SK-N-SH treated with all-trans-retinoic acid at 6 μM for 48 hours (cell line): ENCODE data around the gene SEMA5A.

Source experiments
- ATAC-seq: fragments of 200-7000 bp; cut with Tn5 transposase; 3 replicates; pipeline ENCODE4 v1.9.1; 2020; ENCODE audit warnings: mild to moderate bottlenecking, moderate library complexity
- BACH2 ChIP-seq: fragments of 250-450 bp; sonication (Bioruptor Pico); IDR thresholded peaks from 2 replicates; pipeline ENCODE4 v1.9.0; 2021; ENCODE audit warnings: mild to moderate bottlenecking, borderline replicate concordance
- CREB5 ChIP-seq: fragments of 250-450 bp; sonication (Bioruptor Pico); IDR thresholded peaks from 2 replicates; pipeline ENCODE4 v1.5.1; 2020; ENCODE audit warnings: low read depth, mild to moderate bottlenecking, moderate library complexity
- CSRNP3 ChIP-seq: fragments of 250-450 bp; sonication (Bioruptor Pico); IDR thresholded peaks from 2 replicates; pipeline ENCODE4 v1.5.1; 2021; ENCODE audit warnings: mild to moderate bottlenecking, moderate library complexity
- GLIS3 ChIP-seq: fragments of 250-450 bp; sonication (Bioruptor Pico); IDR thresholded peaks from 2 replicates; pipeline ENCODE4 v1.5.0; 2020; ENCODE audit warnings: mild to moderate bottlenecking, moderate library complexity
- ISL1 ChIP-seq: fragments of 250-450 bp; sonication (Bioruptor Pico); IDR thresholded peaks from 2 replicates; pipeline ENCODE4 v2.1.2; 2022; ENCODE audit warnings: mild to moderate bottlenecking, moderate library complexity
- OSR1 ChIP-seq: fragments of 250-450 bp; sonication (Bioruptor Pico); IDR thresholded peaks from 2 replicates; pipeline ENCODE4 v1.8.0; 2022; ENCODE audit warnings: moderate library complexity, mild to moderate bottlenecking, inconsistent platforms
- PATZ1 ChIP-seq: fragments of 250-450 bp; sonication (Bioruptor Pico); IDR thresholded peaks from 2 replicates; pipeline ENCODE4 v1.8.0; 2020; ENCODE audit warnings: mild to moderate bottlenecking, moderate library complexity, borderline replicate concordance
- PPARA ChIP-seq: fragments of 250-450 bp; sonication (Bioruptor Pico); IDR thresholded peaks from 2 replicates; pipeline ENCODE4 v1.5.0; 2020; ENCODE audit warnings: mild to moderate bottlenecking, borderline replicate concordance
- SNAI2 ChIP-seq: fragments of 250-450 bp; sonication (Bioruptor Pico); IDR thresholded peaks from 2 replicates; pipeline ENCODE4 v1.5.0; 2020; ENCODE audit warnings: mild to moderate bottlenecking, moderate library complexity
- TCF4 ChIP-seq: fragments of 250-450 bp; sonication (Bioruptor Pico); IDR thresholded peaks from 2 replicates; pipeline ENCODE4 v1.8.0; 2021; ENCODE audit warnings: mild to moderate bottlenecking, moderate library complexity, borderline replicate concordance
- TOX ChIP-seq: fragments of 250-450 bp; sonication (Bioruptor Pico); IDR thresholded peaks from 2 replicates; pipeline ENCODE4 v1.8.0; 2021; ENCODE audit warnings: mild to moderate bottlenecking, moderate library complexity, borderline replicate concordance
- ZC3H10 ChIP-seq: fragments of 250-450 bp; sonication (Bioruptor Pico); IDR thresholded peaks from 2 replicates; pipeline ENCODE4 v1.5.1; 2021; ENCODE audit warnings: mild to moderate bottlenecking, moderate library complexity
- ZFP3 ChIP-seq: fragments of 250-450 bp; sonication (Bioruptor Pico); IDR thresholded peaks from 2 replicates; pipeline ENCODE4 v1.5.0; 2020; ENCODE audit warnings: mild to moderate bottlenecking, moderate library complexity
- ZFP30 ChIP-seq: fragments of 450-650 bp; formaldehyde crosslinking; IDR thresholded peaks from 2 replicates; pipeline ENCODE4 v1.5.0; 2022; ENCODE audit warnings: mild to moderate bottlenecking, moderate library complexity
- ZNF565 ChIP-seq: fragments of 450-650 bp; formaldehyde crosslinking; conservative IDR thresholded peaks from 2 replicates; pipeline ENCODE4 v1.5.0; 2020; ENCODE audit warnings: low read depth, mild to moderate bottlenecking, moderate library complexity
- ZNF70 ChIP-seq: fragments of 450-650 bp; formaldehyde crosslinking; IDR thresholded peaks from 2 replicates; pipeline ENCODE4 v1.5.0; 2020; ENCODE audit warnings: mild to moderate bottlenecking, moderate library complexity
- ZNF8 ChIP-seq: fragments of 450-650 bp; formaldehyde crosslinking; IDR thresholded peaks from 2 replicates; pipeline ENCODE4 v1.5.0; 2020; ENCODE audit warnings: mild to moderate bottlenecking, moderate library complexity
- TF ChIP-seq, protein P1 (sequence below): fragments of 250-450 bp; sonication (Bioruptor Pico); IDR thresholded peaks from 2 replicates; pipeline ENCODE4 v1.5.0; 2020; ENCODE audit warnings: mild to moderate bottlenecking, moderate library complexity
- TF ChIP-seq, protein P2 (sequence below): fragments of 250-450 bp; sonication (Bioruptor Pico); IDR thresholded peaks from 2 replicates; pipeline ENCODE4 v1.8.0; 2021; ENCODE audit warnings: low read depth, mild to moderate bottlenecking, moderate library complexity, borderline replicate concordance

The SEMA5A gene

DNA sequence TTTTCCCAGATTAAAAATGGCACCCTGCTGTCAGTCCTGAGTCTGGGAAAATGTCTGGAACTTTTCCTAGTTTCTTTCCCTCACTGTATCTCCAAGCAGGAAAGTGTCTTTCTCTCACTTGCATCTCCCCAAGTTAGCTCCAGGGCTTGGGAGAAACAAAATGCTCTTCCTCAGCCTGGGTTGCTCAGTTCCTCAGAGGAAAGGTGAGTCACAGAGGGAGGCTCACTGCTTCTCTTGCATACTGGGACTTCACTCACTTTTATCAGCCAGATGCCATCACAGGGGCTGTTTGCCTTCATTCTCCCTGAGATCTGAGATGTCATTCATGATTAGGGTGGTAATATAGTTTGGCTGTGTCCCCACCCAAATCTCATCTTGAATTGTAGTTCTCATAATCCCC is 519.9 kb downstream of the SEMA5A start:
- no peak for TF ChIP-seq PATZ1 (CRISPR knock-in tag)
- TF ChIP-seq, protein P1, sequence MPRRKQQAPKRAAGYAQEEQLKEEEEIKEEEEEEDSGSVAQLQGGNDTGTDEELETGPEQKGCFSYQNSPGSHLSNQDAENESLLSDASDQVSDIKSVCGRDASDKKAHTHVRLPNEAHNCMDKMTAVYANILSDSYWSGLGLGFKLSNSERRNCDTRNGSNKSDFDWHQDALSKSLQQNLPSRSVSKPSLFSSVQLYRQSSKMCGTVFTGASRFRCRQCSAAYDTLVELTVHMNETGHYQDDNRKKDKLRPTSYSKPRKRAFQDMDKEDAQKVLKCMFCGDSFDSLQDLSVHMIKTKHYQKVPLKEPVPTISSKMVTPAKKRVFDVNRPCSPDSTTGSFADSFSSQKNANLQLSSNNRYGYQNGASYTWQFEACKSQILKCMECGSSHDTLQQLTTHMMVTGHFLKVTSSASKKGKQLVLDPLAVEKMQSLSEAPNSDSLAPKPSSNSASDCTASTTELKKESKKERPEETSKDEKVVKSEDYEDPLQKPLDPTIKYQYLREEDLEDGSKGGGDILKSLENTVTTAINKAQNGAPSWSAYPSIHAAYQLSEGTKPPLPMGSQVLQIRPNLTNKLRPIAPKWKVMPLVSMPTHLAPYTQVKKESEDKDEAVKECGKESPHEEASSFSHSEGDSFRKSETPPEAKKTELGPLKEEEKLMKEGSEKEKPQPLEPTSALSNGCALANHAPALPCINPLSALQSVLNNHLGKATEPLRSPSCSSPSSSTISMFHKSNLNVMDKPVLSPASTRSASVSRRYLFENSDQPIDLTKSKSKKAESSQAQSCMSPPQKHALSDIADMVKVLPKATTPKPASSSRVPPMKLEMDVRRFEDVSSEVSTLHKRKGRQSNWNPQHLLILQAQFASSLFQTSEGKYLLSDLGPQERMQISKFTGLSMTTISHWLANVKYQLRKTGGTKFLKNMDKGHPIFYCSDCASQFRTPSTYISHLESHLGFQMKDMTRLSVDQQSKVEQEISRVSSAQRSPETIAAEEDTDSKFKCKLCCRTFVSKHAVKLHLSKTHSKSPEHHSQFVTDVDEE (CRISPR knock-in tag), result no peak
- no peak for TF ChIP-seq ZFP30
- no peak for TF ChIP-seq CREB5 (CRISPR knock-in tag)
- no peak for TF ChIP-seq PPARA (CRISPR knock-in tag)
- TF ChIP-seq CSRNP3 (CRISPR knock-in tag), result no peak

GRCh38 chr5:9020996-9021395 is 524.9 kb downstream of the SEMA5A start:
- no peak for ATAC-seq
- no peak for TF ChIP-seq SNAI2
- no peak for TF ChIP-seq ZFP30
- no peak for TF ChIP-seq TCF4
- TF ChIP-seq GLIS3 (CRISPR knock-in tag), result no peak
- no peak for TF ChIP-seq BACH2 (CRISPR knock-in tag)
- TF ChIP-seq TOX (CRISPR knock-in tag), result no peak
- no peak for TF ChIP-seq ZC3H10
- TF ChIP-seq, protein P1 (CRISPR knock-in tag), result no peak
- TF ChIP-seq CSRNP3 (CRISPR knock-in tag), result no peak
- no peak for TF ChIP-seq ISL1 (CRISPR knock-in tag)
- TF ChIP-seq, protein P2, sequence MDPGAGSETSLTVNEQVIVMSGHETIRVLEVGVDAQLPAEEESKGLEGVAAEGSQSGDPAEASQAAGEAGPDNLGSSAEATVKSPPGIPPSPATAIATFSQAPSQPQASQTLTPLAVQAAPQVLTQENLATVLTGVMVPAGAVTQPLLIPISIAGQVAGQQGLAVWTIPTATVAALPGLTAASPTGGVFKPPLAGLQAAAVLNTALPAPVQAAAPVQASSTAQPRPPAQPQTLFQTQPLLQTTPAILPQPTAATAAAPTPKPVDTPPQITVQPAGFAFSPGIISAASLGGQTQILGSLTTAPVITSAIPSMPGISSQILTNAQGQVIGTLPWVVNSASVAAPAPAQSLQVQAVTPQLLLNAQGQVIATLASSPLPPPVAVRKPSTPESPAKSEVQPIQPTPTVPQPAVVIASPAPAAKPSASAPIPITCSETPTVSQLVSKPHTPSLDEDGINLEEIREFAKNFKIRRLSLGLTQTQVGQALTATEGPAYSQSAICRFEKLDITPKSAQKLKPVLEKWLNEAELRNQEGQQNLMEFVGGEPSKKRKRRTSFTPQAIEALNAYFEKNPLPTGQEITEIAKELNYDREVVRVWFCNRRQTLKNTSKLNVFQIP (CRISPR knock-in tag), result no peak
- no peak for TF ChIP-seq ZFP3 (CRISPR knock-in tag)
- no peak for TF ChIP-seq ZNF70 (CRISPR knock-in tag)
- TF ChIP-seq PPARA (CRISPR knock-in tag), result no peak
- TF ChIP-seq ZNF8 (CRISPR knock-in tag), result no peak
- TF ChIP-seq ZNF565 (CRISPR knock-in tag), result no peak
- TF ChIP-seq OSR1, result no peak
- no peak for TF ChIP-seq PATZ1 (CRISPR knock-in tag)

More for the DNA sequence above, 519.9 kb downstream of the SEMA5A start:
- ATAC-seq, result no peak
